GM18498 (cell line): ENCODE data around the gene CD320.
"Not testable (repeated sequence)": the region's sequence is repeated elsewhere in the genome, so short reads cannot be mapped to it uniquely, and the experiment has no call there.

ENCODE experiments used
- ATAC-seq: cut with Tn5 transposase; IDR thresholded peaks from one replicate; pipeline ENCODE4 v1.9.1; 2021; ENCODE audit warnings: mild to moderate bottlenecking, moderate library complexity; ENCODE audit not compliant: unreplicated experiment

Gene CD320

GRCh38 chr19:8310342-8311055 is 2.3 kb upstream of the CD320 start:
- ATAC-seq: no peak

- ATAC-seq: no peak
These were observed 733 bp upstream of the CD320 start for GRCh38 chr19:8308891-8309291.

GRCh38 chr19:8307400-8307964 is 676 bp downstream of the CD320 start:
- no peak for ATAC-seq

GRCh38 chr19:8306235-8307054 is 1.7 kb downstream of the CD320 start:
- ATAC-seq: no peak

GRCh38 chr19:8305798-8306197 is 2.4 kb downstream of the CD320 start:
- ATAC-seq: no peak

- no peak for ATAC-seq
These were observed 3.1 kb downstream of the CD320 start for GRCh38 chr19:8304841-8305621.

- no peak for ATAC-seq
These were observed 5.4 kb downstream of the CD320 start for GRCh38 chr19:8302734-8303133.

GRCh38 chr19:8302357-8302691 is 5.8 kb downstream of the CD320 start:
- no peak for ATAC-seq

- not testable (repeated sequence) for ATAC-seq
These were observed 16.8 kb downstream of the CD320 start for GRCh38 chr19:8291337-8291736.

GRCh38 chr19:8276508-8276907 is 31.6 kb downstream of the CD320 start:
- ATAC-seq: not testable (repeated sequence)

GRCh38 chr19:8269724-8270123 is 38.4 kb downstream of the CD320 start:
- ATAC-seq: no peak

- no peak for ATAC-seq
These were observed 42.3 kb downstream of the CD320 start for GRCh38 chr19:8265872-8266271.

GRCh38 chr19:8264248-8264647 is 43.9 kb downstream of the CD320 start:
- ATAC-seq: not testable (repeated sequence)

- ATAC-seq: no peak
These were observed 45.7 kb downstream of the CD320 start for GRCh38 chr19:8262431-8262830.

- ATAC-seq: no peak
These were observed 46.3 kb downstream of the CD320 start for GRCh38 chr19:8261881-8262280.

- ATAC-seq: no peak
These were observed 46.8 kb downstream of the CD320 start for GRCh38 chr19:8261347-8261746.

GRCh38 chr19:8259922-8260247 is 48.3 kb downstream of the CD320 start:
- no peak for ATAC-seq

- no peak for ATAC-seq
These were observed 48.8 kb downstream of the CD320 start for GRCh38 chr19:8259142-8259921.

- no peak for ATAC-seq
These were observed 51.1 kb downstream of the CD320 start for GRCh38 chr19:8257052-8257443.

- ATAC-seq: no peak
These were observed 51.7 kb downstream of the CD320 start for GRCh38 chr19:8256276-8257051.
